Mesodermal cell (in vitro differentiated cells): ENCODE measurements around the gene G6PD.
A peak's percentile ranks its signal among the peaks of the same experiment; 100 is the strongest.

Experiments used
- H3K27ac ChIP-seq: 2 replicates; pipeline ENCODE4 v1.7.0; 2013; ENCODE audit warnings: mild to moderate bottlenecking, low read depth, low read length, moderate library complexity; ENCODE audit not compliant: severe bottlenecking
- H3K36me3 ChIP-seq: 2 replicates; pipeline ENCODE4 v1.7.1; 2013; ENCODE audit warnings: mild to moderate bottlenecking, low read length, moderate library complexity; ENCODE audit not compliant: control insufficient read depth, insufficient read depth
- H3K4me1 ChIP-seq: one replicate; pipeline ENCODE4 v1.7.1; 2013; ENCODE audit warnings: mild to moderate bottlenecking, low read length; ENCODE audit not compliant: insufficient read depth, control insufficient read depth, poor library complexity, severe bottlenecking
- H3K4me3 ChIP-seq: 2 replicates; pipeline ENCODE4 v1.7.0; 2013; ENCODE audit warnings: low read length, control low read depth, mild to moderate bottlenecking; ENCODE audit not compliant: insufficient read depth, poor library complexity, severe bottlenecking; ENCODE audit errors: extremely low read depth
- H3K9me3 ChIP-seq: 2 replicates; pipeline ENCODE4 v1.7.1; 2013; ENCODE audit warnings: mild to moderate bottlenecking, low read length, moderate library complexity; ENCODE audit not compliant: control insufficient read depth
- WGBS, 2 experiments: methylation state at CpG; one replicate each; pipeline ENCODE4 v1.1.5; 2013; ENCODE audit warnings: missing lambda C conversion rate in 2 of 2; ENCODE audit not compliant: insufficient coverage in 2 of 2; 5-methylcytosine and 5-hydroxymethylcytosine counted together

Gene G6PD

DNA sequence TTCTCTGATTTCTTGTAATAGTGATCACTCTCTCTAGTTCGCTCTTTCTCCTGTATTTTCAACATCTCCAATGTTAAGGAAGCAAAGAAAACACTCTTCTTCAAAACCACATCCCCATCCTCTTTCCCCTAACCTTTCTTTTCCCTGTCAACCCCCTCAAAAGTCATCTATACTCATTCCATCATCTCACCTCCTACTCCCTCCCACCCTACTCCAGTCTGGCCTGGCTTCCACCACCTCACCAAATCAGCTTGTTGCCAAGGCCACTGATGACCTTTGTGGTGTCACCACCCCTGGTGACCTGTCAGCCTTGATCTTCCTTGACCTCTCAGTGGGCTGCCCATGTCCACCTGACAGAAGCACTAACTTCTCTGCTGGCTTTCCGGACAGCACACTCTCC lies 32.9 kb downstream of the G6PD start:
- Histone ChIP-seq H3K27ac (no peak overlapping the region), H3K4me1 (peaks cover 4% of the 10 kb centered on the region), H3K4me3 (no peak overlapping the region), H3K36me3 (peaks cover 12% of the 10 kb centered on the region), H3K9me3 (no peaks in the 10 kb centered on the region)
- WGBS, 2 experiments = 100% methylated on average over 1 of the region's 2 CpGs

DNA sequence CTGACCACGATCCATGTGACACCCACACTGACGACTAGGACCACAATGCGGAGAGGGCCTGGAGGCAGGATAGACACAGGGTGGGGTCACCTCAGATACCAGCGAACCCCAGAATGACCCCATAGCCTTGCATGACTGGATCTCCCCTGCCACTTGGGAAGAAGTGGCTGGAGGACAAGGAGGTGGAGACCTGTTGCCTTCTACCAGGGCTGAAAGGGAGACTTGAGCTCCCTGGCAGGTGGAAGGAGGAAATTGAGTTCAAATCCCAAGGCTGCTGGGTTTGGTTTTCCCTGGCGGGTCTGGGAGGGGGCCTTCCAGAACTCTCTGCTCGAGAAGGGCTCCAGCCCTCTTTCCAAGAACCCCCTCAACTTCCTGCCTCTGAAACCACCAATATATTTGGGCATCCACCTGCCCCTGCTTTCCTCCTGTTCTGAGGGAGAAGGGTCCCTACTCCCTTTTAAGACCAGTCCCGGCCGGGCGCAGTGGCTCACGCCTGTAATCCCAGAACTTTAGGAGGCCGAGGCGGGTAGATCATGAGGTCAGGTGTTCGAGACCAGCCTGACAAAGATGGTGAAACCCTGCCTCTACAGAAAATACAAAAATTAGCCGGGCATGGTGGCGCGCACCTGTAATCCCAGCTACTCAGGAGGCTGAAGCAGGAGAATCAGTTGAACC lies 33.6 kb downstream of the G6PD start:
- Histone ChIP-seq H3K4me3 (no peak overlapping the region), H3K36me3 (peaks cover 12% of the 10 kb centered on the region), H3K4me1 (peaks cover 4% of the 10 kb centered on the region), H3K9me3 (no peaks in the 10 kb centered on the region), H3K27ac (no peak overlapping the region)
- 94 to 95% methylated on average over 9 to 10 of the region's 16 CpGs for WGBS, 2 experiments

DNA sequence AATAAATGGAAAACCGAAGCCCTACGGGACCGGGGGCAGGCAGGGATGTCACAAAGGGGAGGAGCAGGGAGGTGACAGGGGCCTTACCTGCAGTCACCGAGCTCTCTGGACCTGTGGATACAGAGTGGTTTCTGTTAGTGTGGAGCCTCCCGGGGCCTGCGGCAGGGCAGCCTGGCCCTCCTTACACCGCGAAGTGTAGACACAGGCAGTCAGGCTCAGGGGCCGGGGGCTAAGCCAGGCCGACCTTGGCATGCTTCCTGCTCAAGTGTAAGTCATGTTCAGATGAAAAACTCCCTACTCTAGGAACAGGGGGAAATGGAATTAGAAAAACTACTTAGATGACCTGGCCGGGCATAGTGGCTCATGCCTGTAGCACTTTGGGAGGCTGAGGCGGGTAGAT lies 34.9 kb downstream of the G6PD start:
- H3K27ac ChIP-seq = no peak overlapping the region
- H3K4me3 ChIP-seq = no peak overlapping the region
- WGBS, 2 experiments = 77% methylated on average over 4 of the region's 12 CpGs; no CpG with 5 or more reads in 1 of the 2 experiments
- peaks cover 15% of the 10 kb centered on the region for H3K36me3 ChIP-seq
- no peaks in the 10 kb centered on the region for H3K9me3 ChIP-seq
- no peaks in the 10 kb centered on the region for H3K4me1 ChIP-seq

DNA sequence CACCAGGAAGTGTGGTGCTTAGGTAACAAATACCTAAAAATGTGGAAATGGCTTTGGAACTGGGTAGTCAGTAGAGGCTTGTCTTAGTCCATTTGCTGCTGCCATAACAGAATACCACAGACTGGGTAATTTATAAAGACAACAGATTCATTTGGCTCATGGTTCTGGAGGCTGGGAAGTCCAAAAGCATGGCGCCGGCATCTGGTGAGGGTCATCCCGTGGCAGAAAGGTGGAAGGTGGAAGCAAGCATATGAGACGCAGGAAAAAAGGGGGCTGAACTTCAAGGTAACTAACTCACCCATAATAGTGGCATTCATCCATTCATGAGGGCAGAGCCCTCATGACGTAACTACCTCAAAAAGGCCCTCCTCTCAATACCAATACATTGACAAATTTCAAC lies 37.2 kb downstream of the G6PD start:
- Histone ChIP-seq H3K27ac (no peak overlapping the region), H3K36me3 (peaks cover 15% of the 10 kb centered on the region), H3K9me3 (no peaks in the 10 kb centered on the region), H3K4me1 (peaks cover 8% of the 10 kb centered on the region), H3K4me3 (no peak overlapping the region)
- 100% methylated on average over 1 to 2 of the region's 5 CpGs for WGBS, 2 experiments

DNA sequence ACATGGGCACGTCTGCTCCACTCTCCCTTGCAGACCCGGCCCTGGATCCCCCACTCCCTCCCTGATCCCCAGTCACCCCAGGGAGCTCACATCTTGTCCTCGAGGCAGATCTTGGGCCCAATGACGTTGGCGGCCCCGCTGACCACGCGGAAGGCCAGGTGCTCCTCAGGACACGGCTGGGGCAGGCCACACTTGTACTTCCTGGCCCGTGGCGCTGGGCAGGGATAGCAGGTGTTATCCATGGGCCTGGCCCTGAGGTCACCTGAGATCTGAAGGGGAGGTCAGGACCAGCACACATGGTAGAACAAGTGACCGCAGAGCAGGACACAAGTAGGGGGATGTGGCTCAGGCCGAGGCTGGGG lies 38.3 kb downstream of the G6PD start:
- H3K4me3 ChIP-seq = no peak overlapping the region
- H3K9me3 ChIP-seq = no peaks in the 10 kb centered on the region
- H3K27ac ChIP-seq = no peak overlapping the region
- WGBS, 2 experiments = 93 to 94% methylated on average over 6 to 10 of the region's 13 CpGs
- H3K4me1 ChIP-seq = peaks cover 8% of the 10 kb centered on the region
- peaks cover 15% of the 10 kb centered on the region for H3K36me3 ChIP-seq

DNA sequence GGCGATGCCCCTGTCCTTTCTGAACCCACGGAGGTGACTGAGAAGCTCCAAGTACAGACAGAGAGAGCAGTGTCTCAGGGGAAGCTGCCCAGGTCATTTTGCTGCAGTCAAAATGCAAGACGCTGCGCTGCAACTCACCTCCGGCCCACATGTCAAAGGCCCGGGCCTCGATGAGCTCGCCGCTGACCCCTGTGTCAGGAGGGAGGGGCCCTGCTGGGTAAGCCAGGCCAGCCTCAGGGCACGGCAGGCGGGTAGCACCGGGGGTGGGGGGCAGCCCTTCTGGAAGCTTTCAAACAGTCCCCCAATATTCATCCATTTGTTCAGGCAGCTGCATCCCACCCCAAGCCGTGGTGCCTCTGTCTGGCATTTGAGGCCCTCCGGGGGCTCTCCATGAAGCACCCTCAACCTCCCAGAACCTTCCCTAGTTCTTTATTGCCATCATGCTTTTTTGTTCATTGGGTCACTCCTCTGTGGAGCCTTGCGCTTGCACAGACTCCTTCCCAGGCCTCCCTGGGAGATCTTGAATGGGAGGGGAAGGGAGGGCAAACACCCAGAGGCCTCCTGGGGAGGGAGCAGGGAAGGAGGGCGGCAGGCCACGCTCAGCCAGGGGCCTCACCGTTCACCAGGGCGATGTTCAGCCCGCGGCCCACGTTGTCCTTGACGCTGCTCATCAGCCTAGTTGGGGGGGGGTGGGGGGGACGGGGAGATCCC lies 38.8 kb downstream of the G6PD start:
- Histone ChIP-seq H3K27ac (no peak overlapping the region), H3K4me3 (no peak overlapping the region), H3K4me1 (peaks cover 8% of the 10 kb centered on the region), H3K9me3 (no peaks in the 10 kb centered on the region), H3K36me3 (peaks cover 15% of the 10 kb centered on the region)
- WGBS, 2 experiments = 82 to 96% methylated on average over 4 to 7 of the region's 24 CpGs

DNA sequence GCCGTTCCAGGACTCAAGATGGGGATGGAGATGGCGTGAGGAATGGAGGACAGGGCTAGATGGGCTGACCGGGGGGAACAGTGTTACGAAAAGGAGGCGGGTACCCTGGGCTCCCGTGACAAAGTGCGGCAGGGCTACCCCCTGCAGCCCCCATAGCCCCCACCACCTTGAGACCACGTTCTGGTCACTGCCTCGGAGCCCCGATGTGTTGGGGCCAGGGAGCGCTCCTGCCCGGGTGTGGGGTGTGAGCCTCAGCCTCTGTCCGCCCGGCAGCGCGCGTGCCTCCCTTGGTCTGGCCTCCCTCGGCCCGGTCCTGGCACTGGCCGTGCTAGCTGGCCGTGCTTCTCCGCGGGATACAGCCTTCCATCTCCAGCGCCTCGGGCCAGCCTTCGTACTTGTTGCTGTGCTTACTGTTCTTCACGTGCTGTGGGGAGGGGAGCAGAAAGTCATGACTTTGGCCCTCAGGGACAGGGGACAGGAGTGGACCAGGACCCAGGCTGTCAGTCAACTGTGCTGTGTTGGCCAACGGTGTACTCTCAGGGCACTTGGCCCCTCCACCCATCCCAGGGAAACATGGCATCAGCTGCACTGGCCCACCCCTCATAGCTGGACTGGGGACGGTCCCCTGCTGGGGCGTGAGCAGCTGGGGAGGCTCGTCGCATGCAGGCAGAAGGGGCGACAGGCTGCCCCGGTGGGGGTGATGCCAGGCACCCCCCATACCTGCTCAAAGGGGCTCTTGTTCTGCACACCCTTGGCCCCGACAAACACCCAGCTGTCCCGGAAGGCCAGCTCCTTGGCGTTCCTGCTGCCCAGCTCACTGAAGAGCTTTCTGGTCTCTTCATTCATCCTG lies 39.9 kb downstream of the G6PD start:
- no peak overlapping the region for H3K4me3 ChIP-seq
- no peaks in the 10 kb centered on the region for H3K9me3 ChIP-seq
- 93 to 98% methylated on average over 6 to 25 of the region's 37 CpGs for WGBS, 2 experiments
- H3K4me1 ChIP-seq = peaks cover 8% of the 10 kb centered on the region
- peaks cover 15% of the 10 kb centered on the region for H3K36me3 ChIP-seq
- peak overlapping the region; percentile 73 for H3K27ac ChIP-seq

DNA sequence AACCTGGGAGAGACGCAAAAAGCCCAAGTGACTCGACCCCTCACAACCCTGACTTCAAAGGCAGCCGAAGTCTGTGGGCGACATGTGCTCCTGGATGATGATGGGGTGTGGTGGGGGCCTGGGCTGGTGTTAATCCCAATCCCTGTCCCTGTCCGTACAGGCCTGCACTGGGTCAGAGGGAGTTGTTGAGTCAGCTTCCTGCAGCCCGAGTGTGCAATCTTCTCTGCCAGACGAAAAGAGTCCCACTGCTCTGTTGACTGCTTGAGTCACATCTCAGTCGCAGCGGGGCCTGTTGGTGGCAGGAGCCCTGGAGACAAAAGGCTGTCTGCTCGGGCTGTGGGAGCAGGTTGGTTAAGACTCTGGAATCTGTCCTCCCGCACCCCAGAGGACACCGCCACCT lies 40.9 kb downstream of the G6PD start:
- H3K27ac ChIP-seq = peak overlapping the region; percentile 73
- H3K36me3 ChIP-seq = peaks cover 15% of the 10 kb centered on the region
- H3K9me3 ChIP-seq = no peaks in the 10 kb centered on the region
- H3K4me1 ChIP-seq = peaks cover 8% of the 10 kb centered on the region
- H3K4me3 ChIP-seq = no peak overlapping the region
- WGBS, 2 experiments = 60 to 75% methylated on average over 1 to 6 of the region's 12 CpGs

DNA sequence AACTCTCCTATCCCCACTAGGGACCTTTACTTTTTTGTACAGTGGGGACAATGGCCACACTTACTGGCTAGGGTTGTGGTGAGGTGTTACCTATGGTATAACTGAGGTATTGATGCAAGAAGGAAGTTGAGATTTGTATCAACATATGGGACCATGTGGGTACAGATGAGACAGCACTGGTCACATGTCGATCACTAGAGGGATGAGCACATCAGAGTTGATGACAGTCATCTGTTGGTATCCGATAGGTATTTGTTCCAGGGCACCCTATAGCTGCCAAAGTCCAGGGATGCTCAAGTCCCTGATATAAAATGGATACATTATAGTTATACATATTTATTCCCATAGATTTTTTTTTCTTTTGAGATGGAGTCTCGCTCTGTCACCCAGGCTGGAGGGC lies 43.7 kb downstream of the G6PD start:
- H3K36me3 ChIP-seq = peaks cover 2% of the 10 kb centered on the region
- 89 to 100% methylated on average over 1 of the region's 3 CpGs for WGBS, 2 experiments
- peaks cover 8% of the 10 kb centered on the region for H3K4me1 ChIP-seq
- H3K4me3 ChIP-seq = no peak overlapping the region
- H3K27ac ChIP-seq = no peak overlapping the region
- H3K9me3 ChIP-seq = no peaks in the 10 kb centered on the region

DNA sequence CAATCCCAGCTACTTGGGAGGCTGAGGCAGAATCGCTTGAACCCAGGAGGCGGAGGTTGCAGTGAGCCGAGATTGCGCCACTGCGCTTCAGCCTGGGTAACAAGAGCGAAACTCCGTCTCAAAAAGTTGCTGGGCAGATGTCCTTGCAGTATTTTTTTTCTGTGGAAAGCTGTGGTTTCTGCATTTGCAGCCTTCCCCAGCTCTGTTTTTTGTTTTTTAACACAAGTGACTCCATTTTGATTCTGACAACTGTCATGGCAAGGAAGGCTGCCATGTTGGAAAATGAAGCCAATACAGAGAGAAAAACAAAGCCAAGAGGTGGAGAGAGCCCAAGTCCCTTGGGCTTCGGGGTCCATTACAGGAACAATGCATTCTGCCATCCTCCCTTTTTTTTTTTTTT lies 44.5 kb downstream of the G6PD start:
- Histone ChIP-seq H3K27ac (no peak overlapping the region), H3K36me3 (no peaks in the 10 kb centered on the region), H3K9me3 (no peaks in the 10 kb centered on the region), H3K4me1 (peaks cover 8% of the 10 kb centered on the region), H3K4me3 (no peak overlapping the region)
- 80 to 83% methylated on average over 5 to 6 of the region's 8 CpGs for WGBS, 2 experiments
